Lung (tissue), 12 donors: ENCODE results near the gene THOC1. TPM values are rescaled to one million over a fixed set of nuclear protein-coding genes. Genes with fewer than 3 reads are reported as not detected.

ENCODE experiments used
- ATAC-seq: fragments of 200-7000 bp; cut with Tn5 transposase; one replicate; pipeline ENCODE4 v1.9.1; 2020; ENCODE audit warnings: moderate number of reproducible peaks; ENCODE audit not compliant: insufficient read depth, low FRiP score
- DNase-seq, 3 donors: peaks; one replicate each; pipeline ENCODE4 v3.0.0-alpha.2; 2013 to 2017
- H3K27ac ChIP-seq, 2 donors: one replicate each; pipeline ENCODE4 v1.5.1; 2013; ENCODE audit warnings: mild to moderate bottlenecking in 2 of 2, moderate library complexity in 2 of 2, control low read depth in 1 of 2, inconsistent platforms in 1 of 2, low read depth in 1 of 2, low read length in 1 of 2
- H3K27me3 ChIP-seq, 3 donors: one replicate each; pipeline ENCODE4 v1.5.1; 2013; ENCODE audit warnings: low read length in 2 of 3; ENCODE audit not compliant: control insufficient read depth in 3 of 3, insufficient read depth in 3 of 3
- H3K36me3 ChIP-seq, 4 donors: one replicate each; pipeline ENCODE4 v1.5.1; 2013; ENCODE audit warnings: low read length in 4 of 4, mild to moderate bottlenecking in 1 of 4, moderate library complexity in 1 of 4; ENCODE audit not compliant: control insufficient read depth in 4 of 4, insufficient read depth in 4 of 4
- H3K4me1 ChIP-seq, 5 donors: one replicate each; pipeline ENCODE4 v1.5.1; 2013; ENCODE audit warnings: low read length in 5 of 5, mild to moderate bottlenecking in 2 of 5, moderate library complexity in 1 of 5; ENCODE audit not compliant: control insufficient read depth in 5 of 5, insufficient read depth in 5 of 5
- H3K4me3 ChIP-seq: one replicate; pipeline ENCODE4 v1.5.1; 2013; ENCODE audit warnings: mild to moderate bottlenecking, control low read depth, moderate library complexity
- H3K9ac ChIP-seq, 2 donors: one replicate each; pipeline ENCODE4 v1.5.1; 2013; ENCODE audit warnings: low read length in 2 of 2, control low read depth in 1 of 2; ENCODE audit not compliant: insufficient read depth in 1 of 2
- H3K9me3 ChIP-seq, 4 donors: one replicate each; pipeline ENCODE4 v1.5.1; 2013; ENCODE audit warnings: low read length in 3 of 4, mild to moderate bottlenecking in 1 of 4, moderate library complexity in 1 of 4; ENCODE audit not compliant: control insufficient read depth in 4 of 4, insufficient read depth in 3 of 4
- WGBS, 2 donors: extraction: QIAGEN DNeasy Blood & Tissue Kit; methylation state at CpG; one replicate each; pipeline ENCODE4 v1.1.7; 2013; 5-methylcytosine and 5-hydroxymethylcytosine counted together
- polyA plus RNA-seq, 2 donors: library from polyadenylated mRNA; stranded (reverse); fragments of 200-250 nt; gene quantifications; one replicate each; pipeline ENCODE4 v1.2.1, GENCODE V29; 2013
- total RNA-seq, 2 donors: library from RNA; depleted of rRNA in 1 of 2; stranded (reverse); fragments of >200 nt in 1 of 2; gene quantifications; one replicate each; pipeline ENCODE4 v1.2.1, GENCODE V29; 2014 to 2021
- TF ChIP-seq, protein P1 (sequence below): IDR thresholded peaks from 2 replicates; pipeline ENCODE4 v1.5.1; 2012; ENCODE audit warnings: mild to moderate bottlenecking; ENCODE audit errors: control extremely low read depth, extremely low read depth
- donor health status: control.
- donor health status: control.
- donor health status: Bipolar disorder and iron deficiency.
- donor health status: healthy.
- donor health status: DM: yes; HTN: yes; CAD: no.

Gene THOC1
- total and polyA plus RNA-seq, 4 donors, result 12.1 to 109 (median 31.6) TPM

DNA sequence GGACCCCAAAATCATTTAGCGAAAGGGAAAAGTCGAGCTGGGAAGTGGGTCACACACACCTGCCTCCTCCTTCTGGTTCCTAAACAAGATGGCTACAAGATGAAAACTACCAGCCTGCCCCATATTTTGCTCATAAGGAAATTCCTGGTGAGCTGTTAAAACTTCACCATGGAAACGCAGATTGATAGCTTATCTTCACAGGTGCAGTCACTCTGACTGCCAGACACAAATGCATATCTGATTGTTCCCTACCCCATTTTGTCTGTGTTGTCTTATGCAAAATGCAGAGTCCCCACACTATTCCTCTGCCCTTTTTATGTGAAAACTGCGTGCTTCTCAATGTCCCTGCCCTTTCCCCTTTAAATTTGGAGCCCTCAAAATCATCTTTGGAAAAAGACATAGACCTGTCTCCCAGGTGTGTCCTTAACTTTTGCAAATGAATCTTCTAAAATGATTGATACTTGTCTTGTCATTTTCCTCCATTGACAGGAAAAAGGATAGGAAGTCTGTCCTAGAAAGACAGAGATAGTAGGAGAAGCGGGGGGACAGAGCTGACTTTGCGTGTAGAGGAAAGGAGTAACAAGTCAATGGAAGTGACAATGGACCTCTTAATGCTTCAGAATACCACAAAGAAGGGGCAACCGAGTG lies 38.9 kb upstream of the THOC1 start:
- Histone ChIP-seq H3K4me3 (no peak overlapping the region), H3K27ac (no peak overlapping the region), H3K9ac (no peak overlapping the region), H3K36me3 (no peaks in the 10 kb centered on the region), H3K9me3 (no peaks in the 10 kb centered on the region), H3K4me1 (peaks cover 0 to 23% (median 8%) of the 10 kb centered on the region in 5 donors), H3K27me3 (no peaks in the 10 kb centered on the region)
- no peak for ATAC-seq
- TF ChIP-seq, protein P1, sequence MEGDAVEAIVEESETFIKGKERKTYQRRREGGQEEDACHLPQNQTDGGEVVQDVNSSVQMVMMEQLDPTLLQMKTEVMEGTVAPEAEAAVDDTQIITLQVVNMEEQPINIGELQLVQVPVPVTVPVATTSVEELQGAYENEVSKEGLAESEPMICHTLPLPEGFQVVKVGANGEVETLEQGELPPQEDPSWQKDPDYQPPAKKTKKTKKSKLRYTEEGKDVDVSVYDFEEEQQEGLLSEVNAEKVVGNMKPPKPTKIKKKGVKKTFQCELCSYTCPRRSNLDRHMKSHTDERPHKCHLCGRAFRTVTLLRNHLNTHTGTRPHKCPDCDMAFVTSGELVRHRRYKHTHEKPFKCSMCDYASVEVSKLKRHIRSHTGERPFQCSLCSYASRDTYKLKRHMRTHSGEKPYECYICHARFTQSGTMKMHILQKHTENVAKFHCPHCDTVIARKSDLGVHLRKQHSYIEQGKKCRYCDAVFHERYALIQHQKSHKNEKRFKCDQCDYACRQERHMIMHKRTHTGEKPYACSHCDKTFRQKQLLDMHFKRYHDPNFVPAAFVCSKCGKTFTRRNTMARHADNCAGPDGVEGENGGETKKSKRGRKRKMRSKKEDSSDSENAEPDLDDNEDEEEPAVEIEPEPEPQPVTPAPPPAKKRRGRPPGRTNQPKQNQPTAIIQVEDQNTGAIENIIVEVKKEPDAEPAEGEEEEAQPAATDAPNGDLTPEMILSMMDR, result no peak
- WGBS, 2 donors, result 84 to 97% methylated on average over 7 of the region's 7 CpGs
- DNase-seq, result no peak

DNA sequence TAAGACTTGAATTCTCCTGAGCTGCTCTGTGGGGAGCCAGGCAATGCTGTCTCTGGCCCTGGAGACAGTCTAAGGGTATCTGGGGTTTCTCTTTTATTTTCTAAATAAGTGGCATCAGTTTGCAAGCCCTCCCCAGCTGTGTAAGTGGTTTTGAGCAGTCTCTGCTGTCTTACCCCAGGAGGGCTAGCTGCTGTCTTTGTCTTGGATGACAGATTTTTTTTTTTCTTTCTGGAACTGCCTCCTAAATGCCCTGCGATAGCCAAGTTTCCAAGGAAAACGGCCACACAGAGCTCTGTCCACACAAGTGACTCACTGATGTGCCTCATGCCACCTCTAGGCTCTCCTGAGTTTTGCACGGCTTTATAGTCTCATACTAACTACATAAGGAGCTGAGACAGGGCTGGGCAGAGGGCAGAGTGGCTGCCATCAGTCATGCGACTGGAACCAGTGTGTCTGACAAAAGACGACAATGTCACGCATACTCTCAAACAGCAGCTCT lies 37.2 kb upstream of the THOC1 start:
- H3K36me3 ChIP-seq, result no peaks in the 10 kb centered on the region
- H3K9me3 ChIP-seq, result no peaks in the 10 kb centered on the region
- DNase-seq (peak; percentile 71 to 80 (median 74)), ATAC-seq (no peak)
- 71 to 81% methylated on average over 6 of the region's 6 CpGs for WGBS, 2 donors
- no peaks in the 10 kb centered on the region for H3K27me3 ChIP-seq
- H3K9ac ChIP-seq, result peak overlapping the region in 1 of 2 donors; percentile 26
- peaks cover 0 to 32% (median 8%) of the 10 kb centered on the region in 5 donors for H3K4me1 ChIP-seq
- H3K27ac ChIP-seq, result no peak overlapping the region
- TF ChIP-seq, protein P1, result no peak
- H3K4me3 ChIP-seq, result no peak overlapping the region

DNA sequence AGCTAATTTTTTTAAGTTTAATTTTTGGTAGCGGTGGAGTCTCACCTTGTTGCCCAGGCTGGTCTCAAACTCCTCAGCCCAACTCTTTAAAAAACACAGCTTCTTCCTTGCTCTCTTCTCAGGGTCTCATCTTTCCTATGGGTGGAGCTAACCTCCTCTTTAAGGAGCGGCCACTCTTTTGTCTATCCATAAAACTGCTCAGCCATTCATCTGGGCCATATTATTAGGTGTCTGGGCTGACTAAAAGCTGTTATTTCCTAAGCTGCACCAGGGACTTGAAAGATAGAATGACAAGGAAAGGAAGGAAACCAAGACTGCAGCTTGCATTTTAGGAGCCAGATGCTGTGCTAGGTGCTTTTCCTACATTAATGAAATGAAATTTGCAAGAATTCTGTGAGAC lies 35.8 kb upstream of the THOC1 start:
- Histone ChIP-seq H3K4me3 (no peak overlapping the region), H3K27ac (no peak overlapping the region), H3K9me3 (no peaks in the 10 kb centered on the region), H3K36me3 (no peaks in the 10 kb centered on the region), H3K9ac (no peak overlapping the region), H3K4me1 (peaks cover 0 to 32% (median 8%) of the 10 kb centered on the region in 5 donors), H3K27me3 (no peaks in the 10 kb centered on the region)
- WGBS, 2 donors, result 88 to 90% methylated on average over 2 of the region's 2 CpGs
- DNase-seq (peak; percentile 57 to 93 (median 71)), ATAC-seq (no peak)
- TF ChIP-seq, protein P1, result no peak
